SK-N-MC (cell line): Measurements from ENCODE around the gene TIMM23.

Experiments used
- EZH2 ChIP-seq: fragments of 200-600 bp; sonication (generic); IDR thresholded peaks from one replicate; pipeline ENCODE4 v1.6.1; 2017; ENCODE audit warnings: antibody characterized with exemption
- FOXP2 ChIP-seq: optimal IDR thresholded peaks from 2 replicates; pipeline ENCODE3; 2011; ENCODE audit warnings: mild to moderate bottlenecking, moderate library complexity; ENCODE audit not compliant: insufficient read depth; ENCODE audit errors: extremely low read length, control extremely low read depth
- POLR2AphosphoS5 ChIP-seq: IDR thresholded peaks from 2 replicates; pipeline ENCODE4 v1.6.1; 2012; ENCODE audit warnings: mild to moderate bottlenecking, low read depth, low read length, borderline replicate concordance

GRCh38 chr10:46025406-46025805 lies 53.1 kb downstream of the TIMM23 start:
- no peak for TF ChIP-seq EZH2
- no peak for TF ChIP-seq POLR2AphosphoS5
- TF ChIP-seq FOXP2, result no peak
